Neuronal stem cell (in vitro differentiated cells): ENCODE results near the gene UBE3B.

Source experiments
- DNase-seq: peaks from one replicate; pipeline ENCODE4 v3.0.0-alpha.2; 2013; ENCODE audit warnings: low spot score
- H2AFZ ChIP-seq: one replicate; pipeline ENCODE4 v1.6.1; 2013; ENCODE audit warnings: mild to moderate bottlenecking, low read length, inconsistent platforms
- H2AK5ac ChIP-seq: 2 replicates; pipeline ENCODE4 v1.6.1; 2013; ENCODE audit warnings: low read depth, mild to moderate bottlenecking, inconsistent platforms, low read length, moderate library complexity, mixed read lengths
- H2BK120ac ChIP-seq: 2 replicates; pipeline ENCODE4 v1.6.1; 2013; ENCODE audit warnings: low read depth, mild to moderate bottlenecking, inconsistent platforms, low read length, moderate library complexity, mixed read lengths
- H2BK12ac ChIP-seq: one replicate; pipeline ENCODE4 v1.6.1; 2013; ENCODE audit warnings: low read length, inconsistent platforms
- H2BK15ac ChIP-seq: 2 replicates; pipeline ENCODE4 v1.6.1; 2013; ENCODE audit warnings: mild to moderate bottlenecking, low read length, inconsistent platforms, mixed read lengths
- H2BK5ac ChIP-seq: one replicate; pipeline ENCODE4 v1.6.1; 2013; ENCODE audit warnings: inconsistent platforms, mild to moderate bottlenecking, low read length, moderate library complexity
- H3K14ac ChIP-seq: one replicate; pipeline ENCODE4 v1.6.1; 2013; ENCODE audit warnings: low read length, inconsistent platforms
- H3K18ac ChIP-seq: 2 replicates; pipeline ENCODE4 v1.6.1; 2013; ENCODE audit warnings: low read length, inconsistent platforms
- H3K23ac ChIP-seq: 2 replicates; pipeline ENCODE4 v1.6.1; 2013; ENCODE audit warnings: low read depth, mild to moderate bottlenecking, mixed read lengths, low read length, inconsistent platforms; ENCODE audit not compliant: poor library complexity
- H3K27ac ChIP-seq: replicated peaks from 3 replicates; pipeline ENCODE4 v1.5.1; 2013; ENCODE audit warnings: low read length, inconsistent platforms
- H3K27me3 ChIP-seq, 3 experiments: 2 replicates each; pipeline ENCODE4 v1.6.1; 2013; ENCODE audit warnings: low read length in 3 of 3, mild to moderate bottlenecking in 2 of 3, inconsistent platforms in 1 of 3, low read depth in 1 of 3, mixed read lengths in 1 of 3, moderate library complexity in 1 of 3; ENCODE audit not compliant: control insufficient read depth in 3 of 3, insufficient read depth in 3 of 3
- H3K36me3 ChIP-seq, 2 donors: replicated peaks in 1 of 2; 2 replicates each; pipeline ENCODE4 v1.6.1; 2013; ENCODE audit warnings: low read length in 2 of 2; ENCODE audit not compliant: control insufficient read depth in 2 of 2, insufficient read depth in 2 of 2
- H3K4ac ChIP-seq: 2 replicates; pipeline ENCODE4 v1.6.1; 2013; ENCODE audit warnings: inconsistent platforms, mild to moderate bottlenecking, low read length, moderate library complexity
- H3K4me1 ChIP-seq, 2 donors: 1 replicate in 1 of 2; 2 replicates in 1 of 2; pipeline ENCODE4 v1.6.1; 2013; ENCODE audit warnings: low read length in 2 of 2, low read depth in 1 of 2; ENCODE audit not compliant: control insufficient read depth in 2 of 2, insufficient read depth in 1 of 2
- H3K4me2 ChIP-seq: one replicate; pipeline ENCODE4 v1.6.1; 2013; ENCODE audit warnings: mild to moderate bottlenecking, low read length, inconsistent platforms; ENCODE audit not compliant: insufficient read depth, poor library complexity, severe bottlenecking
- H3K4me3 ChIP-seq, 2 donors: 2 replicates each; pipeline ENCODE4 v1.5.1; 2013; ENCODE audit warnings: low read length in 2 of 2, mild to moderate bottlenecking in 2 of 2, inconsistent platforms in 1 of 2, moderate library complexity in 1 of 2
- H3K79me1 ChIP-seq: one replicate; pipeline ENCODE4 v1.6.1; 2013; ENCODE audit warnings: low read depth, mild to moderate bottlenecking, inconsistent platforms, low read length, moderate library complexity
- H3K9ac ChIP-seq: one replicate; pipeline ENCODE4 v1.6.1; 2013; ENCODE audit warnings: mild to moderate bottlenecking, low read depth, low read length, inconsistent platforms; ENCODE audit not compliant: poor library complexity
- H3K9me3 ChIP-seq, 2 donors: replicated peaks in 1 of 2; 2 replicates each; pipeline versions ENCODE3 to v1.6.1; 2013; ENCODE audit warnings: low read length in 2 of 2, mild to moderate bottlenecking in 2 of 2, inconsistent platforms in 1 of 2, low read depth in 1 of 2, mixed read lengths in 1 of 2, moderate library complexity in 1 of 2; ENCODE audit not compliant: control insufficient read depth in 2 of 2, insufficient read depth in 1 of 2
- H4K8ac ChIP-seq: one replicate; pipeline ENCODE4 v1.6.1; 2013; ENCODE audit warnings: low read depth, mild to moderate bottlenecking, inconsistent platforms, low read length, moderate library complexity
- H4K91ac ChIP-seq: one replicate; pipeline ENCODE4 v1.6.1; 2013; ENCODE audit warnings: low read length, low read depth, mild to moderate bottlenecking, inconsistent platforms; ENCODE audit not compliant: poor library complexity
- WGBS, 2 donors: extraction: QIAGEN DNeasy Blood & Tissue Kit; methylation state at CpG; one replicate each; pipeline ENCODE4 v1.1.7; 2013; ENCODE audit warnings: missing lambda C conversion rate in 2 of 2, mixed read lengths in 1 of 2; ENCODE audit not compliant: insufficient read length in 2 of 2, insufficient replicate concordance in 1 of 2; ENCODE audit errors: extremely low coverage in 2 of 2; 5-methylcytosine and 5-hydroxymethylcytosine counted together

Gene UBE3B

GRCh38 chr12:109452489-109452888, 24.9 kb upstream of the UBE3B start:
- H3K9ac ChIP-seq = no peak overlapping the region
- H3K23ac ChIP-seq = no peak overlapping the region
- H3K27me3 ChIP-seq = no peaks in the 10 kb centered on the region
- H2AK5ac ChIP-seq = no peak overlapping the region
- no peak overlapping the region for H2BK12ac ChIP-seq
- H4K91ac ChIP-seq = no peak overlapping the region
- no peak overlapping the region for H2AFZ ChIP-seq
- H4K8ac ChIP-seq = no peak overlapping the region
- H3K79me1 ChIP-seq = no peaks in the 10 kb centered on the region
- H3K9me3 ChIP-seq = peaks cover 0 to under 1% of the 10 kb centered on the region in 2 donors
- WGBS, 2 donors = no CpG with 5 or more reads among the region's 2 CpGs
- DNase-seq = no peak
- H3K4me1 ChIP-seq = peaks cover 2% of the 10 kb centered on the region in 2 donors
- no peak overlapping the region for H3K27ac ChIP-seq
- H3K4ac ChIP-seq = no peak overlapping the region
- H3K4me3 ChIP-seq = no peak overlapping the region
- peaks cover 34 to 100% of the 10 kb centered on the region in 2 donors for H3K36me3 ChIP-seq
- no peak overlapping the region for H2BK120ac ChIP-seq
- H2BK5ac ChIP-seq = no peak overlapping the region
- H3K4me2 ChIP-seq = no peak overlapping the region
- no peak overlapping the region for H3K14ac ChIP-seq
- H2BK15ac ChIP-seq = no peak overlapping the region
- no peak overlapping the region for H3K18ac ChIP-seq

DNA sequence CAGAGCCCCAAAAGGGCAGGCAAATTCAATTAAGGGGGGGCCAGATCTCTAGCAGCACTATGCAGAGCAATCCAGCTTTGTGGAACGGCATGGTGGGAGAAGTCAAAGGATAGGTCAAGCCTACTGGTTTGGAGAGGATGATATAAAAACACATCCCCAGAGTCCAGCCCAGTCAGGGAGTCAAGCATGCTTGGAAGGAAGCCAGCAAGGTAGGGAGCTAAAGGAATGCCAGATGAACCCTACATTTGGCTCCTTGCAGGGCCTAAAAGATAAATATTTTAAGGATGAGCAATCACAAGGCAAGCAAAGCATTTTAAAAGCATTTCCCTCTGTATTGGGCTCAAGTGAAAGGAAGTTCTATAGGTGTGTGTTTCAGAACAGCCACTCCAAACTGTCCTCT, 21.7 kb upstream of the UBE3B start:
- Histone ChIP-seq H3K4me3 (no peak overlapping the region), H2BK120ac (no peak overlapping the region), H3K4ac (no peak overlapping the region), H4K91ac (no peak overlapping the region), H2BK5ac (no peak overlapping the region), H3K27ac (no peak overlapping the region), H2AFZ (no peak overlapping the region), H2BK12ac (no peak overlapping the region), H3K79me1 (peaks cover 2% of the 10 kb centered on the region), H2BK15ac (no peak overlapping the region), H3K9ac (no peak overlapping the region), H4K8ac (no peak overlapping the region), H3K4me1 (peaks cover 18 to 34% of the 10 kb centered on the region in 2 donors), H3K23ac (no peak overlapping the region), H3K4me2 (no peak overlapping the region), H3K27me3 (no peaks in the 10 kb centered on the region), H3K9me3 (no peaks in the 10 kb centered on the region), H3K36me3 (peaks cover 32 to 97% of the 10 kb centered on the region in 2 donors), H2AK5ac (no peak overlapping the region), H3K18ac (no peak overlapping the region), H3K14ac (no peak overlapping the region)
- DNase-seq = no peak
- WGBS, 2 donors = no CpG with 5 or more reads among the region's 1 CpG

DNA sequence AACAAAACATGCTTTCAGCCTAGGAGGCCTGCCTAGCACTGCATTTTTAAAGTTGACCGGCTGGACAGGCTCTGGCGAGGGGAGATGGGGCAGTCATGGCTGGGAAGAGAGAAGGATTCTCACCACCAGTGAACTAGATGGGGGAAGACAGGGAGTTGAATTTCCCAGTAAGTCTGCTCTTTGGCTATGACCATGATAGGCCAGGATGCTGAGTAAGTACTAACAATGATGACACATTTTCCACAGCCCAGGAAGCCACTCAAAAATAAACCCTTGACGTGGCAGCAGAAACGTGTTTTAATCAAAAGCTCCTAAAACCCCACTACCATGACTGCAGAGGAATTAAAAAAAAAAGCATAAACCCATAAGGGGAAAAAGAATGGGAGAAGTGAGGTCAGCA, 19.3 kb upstream of the UBE3B start:
- H2AFZ ChIP-seq = no peak overlapping the region
- H2BK5ac ChIP-seq = no peak overlapping the region
- peaks cover 26 to 57% of the 10 kb centered on the region in 2 donors for H3K4me1 ChIP-seq
- WGBS, 2 donors = no CpG with 5 or more reads among the region's 4 CpGs
- H3K9me3 ChIP-seq = no peaks in the 10 kb centered on the region
- no peak overlapping the region for H4K8ac ChIP-seq
- no peak overlapping the region for H2BK15ac ChIP-seq
- no peak overlapping the region for H2AK5ac ChIP-seq
- no peak overlapping the region for H3K14ac ChIP-seq
- no peak overlapping the region for H4K91ac ChIP-seq
- no peak overlapping the region for H2BK12ac ChIP-seq
- peaks cover 5% of the 10 kb centered on the region for H3K79me1 ChIP-seq
- no peak overlapping the region for H2BK120ac ChIP-seq
- DNase-seq = no peak
- peaks cover 20 to 79% of the 10 kb centered on the region in 2 donors for H3K36me3 ChIP-seq
- H3K23ac ChIP-seq = no peak overlapping the region
- H3K4ac ChIP-seq = no peak overlapping the region
- H3K27me3 ChIP-seq = no peaks in the 10 kb centered on the region
- peak overlapping the region; percentile 41 for H3K27ac ChIP-seq
- H3K9ac ChIP-seq = no peak overlapping the region
- H3K4me2 ChIP-seq = no peak overlapping the region
- no peak overlapping the region for H3K18ac ChIP-seq
- no peak overlapping the region for H3K4me3 ChIP-seq

- Histone ChIP-seq H3K4ac (no peak overlapping the region), H3K27me3 (no peaks in the 10 kb centered on the region), H3K4me2 (peak overlapping the region; percentile 24), H3K9ac (no peak overlapping the region), H3K4me1 (peaks cover 32 to 63% of the 10 kb centered on the region in 2 donors), H2BK15ac (no peak overlapping the region), H2AK5ac (peak overlapping the region; percentile 17), H2BK5ac (no peak overlapping the region), H4K91ac (no peak overlapping the region), H2AFZ (no peak overlapping the region), H3K9me3 (no peaks in the 10 kb centered on the region), H4K8ac (no peak overlapping the region), H3K4me3 (no peak overlapping the region), H2BK12ac (no peak overlapping the region), H3K18ac (peak overlapping the region; percentile 66), H3K14ac (no peak overlapping the region), H3K27ac (peak overlapping the region; percentile 11), H3K23ac (no peak overlapping the region), H3K79me1 (peaks cover 5% of the 10 kb centered on the region), H2BK120ac (no peak overlapping the region), H3K36me3 (peaks cover 17 to 72% of the 10 kb centered on the region in 2 donors)
- peak; percentile 35 for DNase-seq
- WGBS, 2 donors = no CpG with 5 or more reads among the region's 6 CpGs
These were observed 18.6 kb upstream of the UBE3B start for GRCh38 chr12:109458771-109459208.
